IMR-90 (cell line): Measurements from ENCODE around the gene RBBP6.

ENCODE experiments used
- POLR2A ChIP-seq: IDR thresholded peaks from 2 replicates; pipeline ENCODE4 v1.6.1; 2012; ENCODE audit warnings: mild to moderate bottlenecking, low read depth, low read length
- RFX5 ChIP-seq: IDR thresholded peaks from 2 replicates; pipeline ENCODE4 v1.8.0; 2012; ENCODE audit warnings: low read depth, mild to moderate bottlenecking, low read length, moderate library complexity
- TF ChIP-seq, protein P1 (sequence below): conservative IDR thresholded peaks from 2 replicates; pipeline ENCODE4 v1.5.1; 2012; ENCODE audit warnings: mild to moderate bottlenecking, low read depth, low read length, improper control_type of control experiment
- TF ChIP-seq, protein P2 (sequence below): fragments of 150-350 bp; IDR thresholded peaks from 2 replicates; pipeline ENCODE4 v1.6.1; 2016; ENCODE audit warnings: low read depth, mild to moderate bottlenecking, low read length, moderate library complexity, borderline replicate concordance

- TF ChIP-seq, protein P1, sequence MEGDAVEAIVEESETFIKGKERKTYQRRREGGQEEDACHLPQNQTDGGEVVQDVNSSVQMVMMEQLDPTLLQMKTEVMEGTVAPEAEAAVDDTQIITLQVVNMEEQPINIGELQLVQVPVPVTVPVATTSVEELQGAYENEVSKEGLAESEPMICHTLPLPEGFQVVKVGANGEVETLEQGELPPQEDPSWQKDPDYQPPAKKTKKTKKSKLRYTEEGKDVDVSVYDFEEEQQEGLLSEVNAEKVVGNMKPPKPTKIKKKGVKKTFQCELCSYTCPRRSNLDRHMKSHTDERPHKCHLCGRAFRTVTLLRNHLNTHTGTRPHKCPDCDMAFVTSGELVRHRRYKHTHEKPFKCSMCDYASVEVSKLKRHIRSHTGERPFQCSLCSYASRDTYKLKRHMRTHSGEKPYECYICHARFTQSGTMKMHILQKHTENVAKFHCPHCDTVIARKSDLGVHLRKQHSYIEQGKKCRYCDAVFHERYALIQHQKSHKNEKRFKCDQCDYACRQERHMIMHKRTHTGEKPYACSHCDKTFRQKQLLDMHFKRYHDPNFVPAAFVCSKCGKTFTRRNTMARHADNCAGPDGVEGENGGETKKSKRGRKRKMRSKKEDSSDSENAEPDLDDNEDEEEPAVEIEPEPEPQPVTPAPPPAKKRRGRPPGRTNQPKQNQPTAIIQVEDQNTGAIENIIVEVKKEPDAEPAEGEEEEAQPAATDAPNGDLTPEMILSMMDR = no peak
- TF ChIP-seq, protein P2, sequence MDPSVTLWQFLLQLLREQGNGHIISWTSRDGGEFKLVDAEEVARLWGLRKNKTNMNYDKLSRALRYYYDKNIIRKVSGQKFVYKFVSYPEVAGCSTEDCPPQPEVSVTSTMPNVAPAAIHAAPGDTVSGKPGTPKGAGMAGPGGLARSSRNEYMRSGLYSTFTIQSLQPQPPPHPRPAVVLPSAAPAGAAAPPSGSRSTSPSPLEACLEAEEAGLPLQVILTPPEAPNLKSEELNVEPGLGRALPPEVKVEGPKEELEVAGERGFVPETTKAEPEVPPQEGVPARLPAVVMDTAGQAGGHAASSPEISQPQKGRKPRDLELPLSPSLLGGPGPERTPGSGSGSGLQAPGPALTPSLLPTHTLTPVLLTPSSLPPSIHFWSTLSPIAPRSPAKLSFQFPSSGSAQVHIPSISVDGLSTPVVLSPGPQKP = no peak
- TF ChIP-seq RFX5 (no peak), POLR2A (no peak)
These were observed 4.6 kb downstream of the RBBP6 start for GRCh38 chr16:24543949-24544348.
